ENCODE data around the gene SORCS2.

Gene SORCS2

GRCh38 chr4:7477695-7478094 lies 285.4 kb downstream of the SORCS2 start:
- H3K4me3 ChIP-seq (ENCODE audit: low read depth, low read length, poor library complexity, severe bottlenecking) = no peak overlapping the region
- no peak overlapping the region for H2AFZ ChIP-seq (ENCODE audit: low read length)
- H3K27ac ChIP-seq (ENCODE audit: low read depth, low read length, poor library complexity, severe bottlenecking) = no peak overlapping the region
- no peaks in the 10 kb centered on the region for H3K27me3 ChIP-seq (ENCODE audit: insufficient read depth, low read length)
- TF ChIP-seq EZH2 (IDR thresholded peaks at IDR 0.05; ENCODE audit: borderline replicate concordance, low read length) (no peak), CTCF (IDR thresholded peaks at IDR 0.05; ENCODE audit: low read length) (no peak)
- H3K9me2 ChIP-seq (ENCODE audit: low read depth, low read length) = no peaks in the 10 kb centered on the region
- no peak overlapping the region for H3K9ac ChIP-seq (ENCODE audit: low read length)
- no peaks in the 10 kb centered on the region for H3K9me3 ChIP-seq (ENCODE audit: low read length)
- H3K4me2 ChIP-seq (ENCODE audit: low read length) = no peak overlapping the region
- no peaks in the 10 kb centered on the region for H4K20me1 ChIP-seq (ENCODE audit: insufficient read depth, low read length)
- H3K79me2 ChIP-seq (ENCODE audit: insufficient read depth, low read length) = no peaks in the 10 kb centered on the region
- no peaks in the 10 kb centered on the region for H3K36me3 ChIP-seq (ENCODE audit: insufficient read depth, low read length)
- no peaks in the 10 kb centered on the region for H3K4me1 ChIP-seq (ENCODE audit: insufficient read depth, low read length, severe bottlenecking)
- H3F3A ChIP-seq (ENCODE audit: insufficient read depth, low read length) = no peaks in the 10 kb centered on the region

- H4K20me1 ChIP-seq (ENCODE audit: insufficient read depth, low read length) = no peaks in the 10 kb centered on the region
- no peaks in the 10 kb centered on the region for H3K27me3 ChIP-seq (ENCODE audit: insufficient read depth, low read length)
- no peak overlapping the region for H3K4me2 ChIP-seq (ENCODE audit: low read length)
- H3K9me2 ChIP-seq (ENCODE audit: low read depth, low read length) = no peaks in the 10 kb centered on the region
- H3K9me3 ChIP-seq (ENCODE audit: low read length) = no peaks in the 10 kb centered on the region
- no peak overlapping the region for H3K4me3 ChIP-seq (ENCODE audit: low read depth, low read length, poor library complexity, severe bottlenecking)
- H3K4me1 ChIP-seq (ENCODE audit: insufficient read depth, low read length, severe bottlenecking) = no peaks in the 10 kb centered on the region
- H2AFZ ChIP-seq (ENCODE audit: low read length) = no peak overlapping the region
- TF ChIP-seq EZH2 (IDR thresholded peaks at IDR 0.05; ENCODE audit: borderline replicate concordance, low read length) (no peak), CTCF (IDR thresholded peaks at IDR 0.05; ENCODE audit: low read length) (no peak)
- H3F3A ChIP-seq (ENCODE audit: insufficient read depth, low read length) = no peaks in the 10 kb centered on the region
- H3K36me3 ChIP-seq (ENCODE audit: insufficient read depth, low read length) = no peaks in the 10 kb centered on the region
- H3K9ac ChIP-seq (ENCODE audit: low read length) = no peak overlapping the region
- H3K27ac ChIP-seq (ENCODE audit: low read depth, low read length, poor library complexity, severe bottlenecking) = no peak overlapping the region
- no peaks in the 10 kb centered on the region for H3K79me2 ChIP-seq (ENCODE audit: insufficient read depth, low read length)
Observed at GRCh38 chr4:7478665-7479064, 286.3 kb downstream of the SORCS2 start.

- H2AFZ ChIP-seq (ENCODE audit: low read length) = no peak overlapping the region
- no peaks in the 10 kb centered on the region for H3K4me1 ChIP-seq (ENCODE audit: insufficient read depth, low read length, severe bottlenecking)
- no peaks in the 10 kb centered on the region for H3K36me3 ChIP-seq (ENCODE audit: insufficient read depth, low read length)
- no peaks in the 10 kb centered on the region for H3F3A ChIP-seq (ENCODE audit: insufficient read depth, low read length)
- no peak overlapping the region for H3K4me2 ChIP-seq (ENCODE audit: low read length)
- TF ChIP-seq EZH2 (IDR thresholded peaks at IDR 0.05; ENCODE audit: borderline replicate concordance, low read length) (no peak), CTCF (IDR thresholded peaks at IDR 0.05; ENCODE audit: low read length) (no peak)
- H3K27me3 ChIP-seq (ENCODE audit: insufficient read depth, low read length) = no peaks in the 10 kb centered on the region
- no peaks in the 10 kb centered on the region for H3K9me3 ChIP-seq (ENCODE audit: low read length)
- H3K9me2 ChIP-seq (ENCODE audit: low read depth, low read length) = no peaks in the 10 kb centered on the region
- no peak overlapping the region for H3K27ac ChIP-seq (ENCODE audit: low read depth, low read length, poor library complexity, severe bottlenecking)
- H3K4me3 ChIP-seq (ENCODE audit: low read depth, low read length, poor library complexity, severe bottlenecking) = no peak overlapping the region
- H3K79me2 ChIP-seq (ENCODE audit: insufficient read depth, low read length) = no peaks in the 10 kb centered on the region
- no peak overlapping the region for H3K9ac ChIP-seq (ENCODE audit: low read length)
- no peaks in the 10 kb centered on the region for H4K20me1 ChIP-seq (ENCODE audit: insufficient read depth, low read length)
Observed at GRCh38 chr4:7480423-7480822, 288.1 kb downstream of the SORCS2 start.

Measured in OCI-LY1 (cell line).